Testis (tissue), 2 donors: ENCODE results near the gene WNK4.

ENCODE experiments used
- POLR2A ChIP-seq: fragments of 450-650 bp; IDR thresholded peaks from one replicate; pipeline ENCODE4 v1.6.1; 2017; ENCODE audit warnings: antibody characterized with exemption, mild to moderate bottlenecking, moderate library complexity
- TF ChIP-seq, protein P1 (sequence below), 3 experiments: fragments of 450-650 bp in 2 of 3; fragments of 200-600 bp in 1 of 3; sonication (generic) in 1 of 3; IDR thresholded peaks; one replicate each; pipeline ENCODE4 v1.5.1; 2016 to 2019; ENCODE audit warnings: antibody characterized with exemption in 3 of 3, mild to moderate bottlenecking in 2 of 3, moderate library complexity in 1 of 3

DNA sequence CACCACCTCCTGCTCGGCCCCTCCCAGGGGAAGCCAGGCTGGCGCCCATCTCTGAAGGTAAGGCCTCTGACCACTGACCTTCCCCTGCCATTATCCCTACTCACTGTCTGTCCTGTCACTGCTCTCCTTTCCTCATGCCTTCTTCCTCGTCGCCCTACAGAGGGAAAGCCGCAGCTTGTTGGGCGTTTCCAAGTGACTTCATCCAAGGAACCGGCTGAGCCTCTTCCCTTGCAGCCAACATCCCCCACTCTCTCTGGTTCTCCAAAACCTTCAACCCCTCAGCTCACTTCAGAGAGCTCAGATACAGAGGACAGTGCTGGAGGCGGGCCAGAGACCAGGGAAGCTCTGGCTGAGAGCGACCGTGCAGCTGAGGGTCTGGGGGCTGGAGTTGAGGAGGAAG, 15.1 kb downstream of the WNK4 start:
- TF ChIP-seq, protein P1, sequence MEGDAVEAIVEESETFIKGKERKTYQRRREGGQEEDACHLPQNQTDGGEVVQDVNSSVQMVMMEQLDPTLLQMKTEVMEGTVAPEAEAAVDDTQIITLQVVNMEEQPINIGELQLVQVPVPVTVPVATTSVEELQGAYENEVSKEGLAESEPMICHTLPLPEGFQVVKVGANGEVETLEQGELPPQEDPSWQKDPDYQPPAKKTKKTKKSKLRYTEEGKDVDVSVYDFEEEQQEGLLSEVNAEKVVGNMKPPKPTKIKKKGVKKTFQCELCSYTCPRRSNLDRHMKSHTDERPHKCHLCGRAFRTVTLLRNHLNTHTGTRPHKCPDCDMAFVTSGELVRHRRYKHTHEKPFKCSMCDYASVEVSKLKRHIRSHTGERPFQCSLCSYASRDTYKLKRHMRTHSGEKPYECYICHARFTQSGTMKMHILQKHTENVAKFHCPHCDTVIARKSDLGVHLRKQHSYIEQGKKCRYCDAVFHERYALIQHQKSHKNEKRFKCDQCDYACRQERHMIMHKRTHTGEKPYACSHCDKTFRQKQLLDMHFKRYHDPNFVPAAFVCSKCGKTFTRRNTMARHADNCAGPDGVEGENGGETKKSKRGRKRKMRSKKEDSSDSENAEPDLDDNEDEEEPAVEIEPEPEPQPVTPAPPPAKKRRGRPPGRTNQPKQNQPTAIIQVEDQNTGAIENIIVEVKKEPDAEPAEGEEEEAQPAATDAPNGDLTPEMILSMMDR (IDR thresholded peaks at IDR 0.05), result no peak
- TF ChIP-seq POLR2A, result no peak
